Body of pancreas (tissue), 4 donors: ENCODE data around the gene TMEM150B. TPM values are rescaled to one million over a fixed set of nuclear protein-coding genes. Genes with fewer than 3 reads are reported as not detected.

Source experiments
- ATAC-seq: fragments of 150-250 bp; one replicate; pipeline ENCODE4 v1.9.1; 2016
- DNase-seq, 4 donors: peaks; one replicate each; pipeline ENCODE4 v3.0.0-alpha.2; 2019
- H3K27ac ChIP-seq, 4 donors: fragments of 200-600 bp; sonication (generic); 1 replicate in 3 of 4; 2 replicates in 1 of 4; pipeline versions ENCODE4 v1.5.1 to v1.6.1; 2016 to 2019; ENCODE audit warnings: mild to moderate bottlenecking in 1 of 4, mixed read lengths in 1 of 4, moderate library complexity in 1 of 4
- H3K27me3 ChIP-seq, 2 donors: fragments of 200-600 bp; sonication (generic); one replicate each; pipeline ENCODE4 v1.6.0; 2016; ENCODE audit warnings: mild to moderate bottlenecking in 1 of 2
- H3K36me3 ChIP-seq, 2 donors: fragments of 200-600 bp; sonication (generic); replicated peaks in 1 of 2; 2 replicates each; pipeline ENCODE4 v1.5.1; 2016; ENCODE audit warnings: low read depth in 2 of 2; ENCODE audit not compliant: insufficient read depth in 1 of 2
- H3K4me1 ChIP-seq: fragments of 200-600 bp; sonication (generic); one replicate; pipeline ENCODE4 v1.6.0; 2016
- H3K4me3 ChIP-seq, 2 donors: fragments of 200-600 bp; sonication (generic); 1 replicate in 1 of 2; 2 replicates in 1 of 2; pipeline ENCODE4 v1.5.1; 2016 to 2019
- H3K9me3 ChIP-seq, 3 donors: fragments of 200-600 bp; sonication (generic); 1 replicate in 2 of 3; 2 replicates in 1 of 3; pipeline ENCODE4 v1.5.1; 2016
- CTCF ChIP-seq, 7 experiments: fragments of 450-650 bp in 4 of 7; fragments of 200-600 bp in 3 of 7; sonication (generic) in 3 of 7; IDR thresholded peaks; one replicate each; pipeline ENCODE4 v1.5.1; 2016 to 2019; ENCODE audit warnings: antibody characterized with exemption in 7 of 7
- POLR2A ChIP-seq, 3 donors: fragments of 450-650 bp; IDR thresholded peaks; one replicate each; pipeline ENCODE4 v1.6.1; 2016; ENCODE audit warnings: antibody characterized with exemption in 3 of 3, mild to moderate bottlenecking in 2 of 3
- WGBS, 2 donors: methylation state at CpG; one replicate each; pipeline ENCODE4 v1.1.5; 2017; 5-methylcytosine and 5-hydroxymethylcytosine counted together
- intact Hi-C: fragments of 100-400 bp; cut with DNase I; formaldehyde crosslinking; loops from one replicate; pipeline ENCODE4 v1.15.1; 2023
- total RNA-seq, 2 donors: library from RNA; depleted of rRNA; stranded (reverse); fragments of >200 nt; gene quantifications; one replicate each; pipeline ENCODE4 v1.1.0, GENCODE V29; 2016

The TMEM150B gene
- total RNA-seq: 1 to 10 TPM in 1 of 2 donors, not detected in 1; 1.0 TPM

- ATAC-seq: no peak
- Histone ChIP-seq H3K27ac (peak within 1 kb of the TSS in 1 of 4 donors; percentile 36), H3K9me3 (no peaks in the 10 kb centered on the region), H3K27me3 (no peaks in the 10 kb centered on the region), H3K4me3 (no peak within 1 kb of the TSS), H3K4me1 (no peaks in the 10 kb centered on the region), H3K36me3 (no peaks in the 10 kb centered on the region)
- TF ChIP-seq POLR2A (IDR thresholded peaks at IDR 0.05) (no peak), CTCF (IDR thresholded peaks at IDR 0.05) (no peak)
- no peak for DNase-seq
- WGBS, 2 donors: 66 to 83% methylated on average over 13 to 14 of the region's 14 CpGs
- intact Hi-C loops: no loop called here
Observed at GRCh38 chr19:55325172-55325571, at the start of gene TMEM150B. TMEM150B (minus strand) TSS chr19:55325341; CDS start chr19:55321036, 4,305 bp downstream.

- ATAC-seq: peak; percentile 39
- H3K4me3 ChIP-seq: no peak overlapping the region
Observed at GRCh38 chr19:55373993-55374757, 49.0 kb upstream of the TMEM150B start.

GRCh38 chr19:55373306-55373992 lies 48.3 kb upstream of the TMEM150B start:
- peaks cover 0 to 33% of the 10 kb centered on the region in 2 donors for H3K27me3 ChIP-seq
- ATAC-seq: peak; percentile 8
- TF ChIP-seq POLR2A (IDR thresholded peaks at IDR 0.05) (no peak), CTCF (IDR thresholded peaks at IDR 0.05) (no peak)
- H3K4me1 ChIP-seq: peaks cover 29% of the 10 kb centered on the region
- DNase-seq: no peak
- no peaks in the 10 kb centered on the region for H3K36me3 ChIP-seq
- no peak overlapping the region for H3K27ac ChIP-seq
- WGBS, 2 donors: 28 to 41% methylated on average over 6 to 7 of the region's 9 CpGs
- intact Hi-C loops: no loop called here
- H3K4me3 ChIP-seq: no peak overlapping the region
- H3K9me3 ChIP-seq: no peaks in the 10 kb centered on the region

More at GRCh38 chr19:55373993-55374757, 49.0 kb upstream of the TMEM150B start:
- 8 to 17% methylated on average over 5 to 23 of the region's 31 CpGs for WGBS, 2 donors
- Histone ChIP-seq H3K9me3 (no peaks in the 10 kb centered on the region), H3K4me1 (peaks cover 22% of the 10 kb centered on the region), H3K27ac (no peak overlapping the region), H3K36me3 (no peaks in the 10 kb centered on the region), H3K27me3 (peaks cover 0 to 28% of the 10 kb centered on the region in 2 donors)
- no peak for DNase-seq
- TF ChIP-seq CTCF (IDR thresholded peaks at IDR 0.05): no peak
- TF ChIP-seq POLR2A (IDR thresholded peaks at IDR 0.05): no peak
- intact Hi-C loops: no loop called here

GRCh38 chr19:55372316-55373081 lies 47.4 kb upstream of the TMEM150B start:
- peaks cover 0 to 35% of the 10 kb centered on the region in 2 donors for H3K27me3 ChIP-seq
- 19 to 30% methylated on average over 13 to 24 of the region's 24 CpGs for WGBS, 2 donors
- peaks cover 30% of the 10 kb centered on the region for H3K4me1 ChIP-seq
- H3K36me3 ChIP-seq: no peaks in the 10 kb centered on the region
- DNase-seq: no peak
- H3K9me3 ChIP-seq: no peaks in the 10 kb centered on the region
- intact Hi-C loops: no loop called here
- no peak for TF ChIP-seq CTCF (IDR thresholded peaks at IDR 0.05)
- TF ChIP-seq POLR2A (IDR thresholded peaks at IDR 0.05): no peak
- H3K4me3 ChIP-seq: no peak overlapping the region
- no peak for ATAC-seq
- no peak overlapping the region for H3K27ac ChIP-seq
